ENCODE data around the gene FAM107B. TPM values are rescaled to one million over a fixed set of nuclear protein-coding genes. Genes with fewer than 3 reads are reported as not detected.

FAM107B gene
- total RNA-seq, 4 donors from 2014 or later: 12.3 to 41.3 (median 31.8) TPM

- 2 to 3% methylated on average over 24 to 31 of the region's 94 CpGs for WGBS, 2 donors
- H3K27ac ChIP-seq: no peak overlapping the region
- no peaks in the 10 kb centered on the region for H3K36me3 ChIP-seq
- TF ChIP-seq, protein P1, sequence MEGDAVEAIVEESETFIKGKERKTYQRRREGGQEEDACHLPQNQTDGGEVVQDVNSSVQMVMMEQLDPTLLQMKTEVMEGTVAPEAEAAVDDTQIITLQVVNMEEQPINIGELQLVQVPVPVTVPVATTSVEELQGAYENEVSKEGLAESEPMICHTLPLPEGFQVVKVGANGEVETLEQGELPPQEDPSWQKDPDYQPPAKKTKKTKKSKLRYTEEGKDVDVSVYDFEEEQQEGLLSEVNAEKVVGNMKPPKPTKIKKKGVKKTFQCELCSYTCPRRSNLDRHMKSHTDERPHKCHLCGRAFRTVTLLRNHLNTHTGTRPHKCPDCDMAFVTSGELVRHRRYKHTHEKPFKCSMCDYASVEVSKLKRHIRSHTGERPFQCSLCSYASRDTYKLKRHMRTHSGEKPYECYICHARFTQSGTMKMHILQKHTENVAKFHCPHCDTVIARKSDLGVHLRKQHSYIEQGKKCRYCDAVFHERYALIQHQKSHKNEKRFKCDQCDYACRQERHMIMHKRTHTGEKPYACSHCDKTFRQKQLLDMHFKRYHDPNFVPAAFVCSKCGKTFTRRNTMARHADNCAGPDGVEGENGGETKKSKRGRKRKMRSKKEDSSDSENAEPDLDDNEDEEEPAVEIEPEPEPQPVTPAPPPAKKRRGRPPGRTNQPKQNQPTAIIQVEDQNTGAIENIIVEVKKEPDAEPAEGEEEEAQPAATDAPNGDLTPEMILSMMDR (IDR thresholded peaks at IDR 0.05): no peak
- peak in 1 of 2 donors; percentile 87 for TF ChIP-seq POLR2A (IDR thresholded peaks at IDR 0.05)
- H3K4me1 ChIP-seq: peaks cover 0 to 6% of the 10 kb centered on the region in 2 donors
- peak; percentile 77 to 82 for DNase-seq
- H3K9me3 ChIP-seq: no peaks in the 10 kb centered on the region
- peak overlapping the region in 2 of 3 donors; percentile 43 to 75 for H3K4me3 ChIP-seq (replicated peaks in 1 of 3)
- intact Hi-C loops (cut with DNase I): no loop called here
- no peaks in the 10 kb centered on the region for H3K27me3 ChIP-seq
These were observed 170.2 kb downstream of the FAM107B start for GRCh38 chr10:14604181-14605142.

DNA sequence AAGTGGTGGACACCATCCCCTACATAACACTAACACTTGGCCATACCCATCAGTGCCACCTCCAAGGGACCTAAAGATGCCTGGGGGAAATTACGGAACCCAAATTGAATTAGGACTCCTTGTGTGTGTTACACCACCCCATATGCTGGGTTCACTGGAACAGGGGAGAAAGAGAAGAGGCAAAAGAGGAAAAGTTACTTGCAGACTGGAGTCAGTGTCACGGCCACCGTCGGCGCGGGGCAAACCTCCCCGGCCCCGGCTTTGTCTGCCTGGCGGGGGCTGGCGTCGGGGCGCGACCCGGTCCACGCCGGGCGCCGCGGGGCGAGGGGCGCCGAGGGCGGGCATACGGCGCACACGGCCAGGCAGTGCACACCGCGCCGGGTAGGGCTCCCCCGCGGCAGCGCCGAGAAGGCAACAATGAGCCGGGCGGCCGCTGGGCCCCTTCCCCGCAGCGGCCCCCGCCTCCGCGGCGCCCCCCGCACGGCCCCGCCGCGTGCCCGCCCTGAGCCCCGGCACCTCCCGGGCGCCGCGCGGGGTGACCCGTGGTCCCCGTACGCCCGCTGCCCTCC, 171.1 kb downstream of the FAM107B start:
- H3K9me3 ChIP-seq: no peaks in the 10 kb centered on the region
- intact Hi-C loops (cut with DNase I): no loop called here
- H3K36me3 ChIP-seq: no peaks in the 10 kb centered on the region
- H3K27ac ChIP-seq: peak overlapping the region in 1 of 3 donors; percentile 20
- peak overlapping the region in 2 of 3 donors; percentile 32 to 43 for H3K4me3 ChIP-seq (replicated peaks in 1 of 3)
- peaks cover 0 to 6% of the 10 kb centered on the region in 2 donors for H3K4me1 ChIP-seq
- WGBS, 2 donors: 1 to 2% methylated on average over 9 to 10 of the region's 58 CpGs
- TF ChIP-seq, protein P1 (IDR thresholded peaks at IDR 0.05): no peak
- no peak for TF ChIP-seq POLR2A (IDR thresholded peaks at IDR 0.05)
- DNase-seq: peak in 1 of 2 donors; percentile 18
- H3K27me3 ChIP-seq: no peaks in the 10 kb centered on the region

GRCh38 chr10:14602807-14603533, 171.7 kb downstream of the FAM107B start:
- Histone ChIP-seq H3K9me3 (no peaks in the 10 kb centered on the region), H3K27ac (no peak overlapping the region), H3K36me3 (no peaks in the 10 kb centered on the region), H3K4me3 (replicated peaks in 1 of 3) (peak overlapping the region in 2 of 3 donors; percentile 32 to 43), H3K4me1 (peaks cover 0 to 6% of the 10 kb centered on the region in 2 donors), H3K27me3 (no peaks in the 10 kb centered on the region)
- TF ChIP-seq POLR2A (IDR thresholded peaks at IDR 0.05): no peak
- TF ChIP-seq, protein P1 (IDR thresholded peaks at IDR 0.05): no peak
- WGBS, 2 donors: 39 to 45% methylated on average over 9 of the region's 9 CpGs
- intact Hi-C loops (cut with DNase I): no loop called here
- DNase-seq: no peak

DNA sequence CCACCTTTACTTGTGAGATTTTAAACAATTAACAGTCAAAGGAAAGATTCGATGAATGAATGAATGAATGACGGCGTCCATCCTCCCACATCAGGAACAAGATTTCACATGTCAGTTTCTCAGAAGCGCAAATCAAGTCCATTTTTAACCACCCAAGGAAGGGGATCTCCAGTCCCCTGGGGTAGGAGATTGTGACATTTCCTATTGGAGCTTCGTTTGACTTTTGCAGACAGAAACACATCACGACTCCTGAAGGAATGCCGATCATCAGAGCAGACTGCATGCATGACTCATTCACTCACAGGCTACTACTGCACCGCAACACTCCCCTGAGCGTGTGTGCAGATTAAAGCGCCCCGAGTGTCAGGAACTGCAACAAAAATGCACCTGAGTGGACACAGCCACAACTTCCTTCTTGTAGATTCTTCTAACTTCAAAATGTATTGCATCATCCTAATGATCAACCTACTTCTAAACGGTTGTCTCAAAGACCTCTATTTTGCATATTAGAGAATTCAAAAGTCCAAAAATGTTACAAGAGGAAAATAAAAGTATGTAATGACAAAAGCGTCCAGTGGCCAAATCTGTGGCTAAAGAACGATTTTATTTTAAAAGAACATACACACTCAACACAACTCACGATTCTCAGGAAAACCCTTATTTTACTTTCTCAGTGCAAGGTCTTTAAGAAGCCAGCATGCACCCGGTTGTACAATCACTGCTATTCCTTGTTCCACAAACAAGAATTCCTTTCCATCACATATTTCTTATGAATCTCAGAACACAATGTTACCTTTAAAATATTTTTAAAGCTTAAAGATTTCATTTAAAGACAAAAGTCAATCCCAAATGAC, 172.6 kb downstream of the FAM107B start:
- intact Hi-C loops (cut with DNase I): no loop called here
- no peak for TF ChIP-seq POLR2A (IDR thresholded peaks at IDR 0.05)
- TF ChIP-seq, protein P1 (IDR thresholded peaks at IDR 0.05): no peak
- H3K27ac ChIP-seq: no peak overlapping the region
- H3K4me3 ChIP-seq (replicated peaks in 1 of 3): no peak overlapping the region
- no peaks in the 10 kb centered on the region for H3K9me3 ChIP-seq
- H3K27me3 ChIP-seq: no peaks in the 10 kb centered on the region
- 74 to 81% methylated on average over 16 of the region's 16 CpGs for WGBS, 2 donors
- no peaks in the 10 kb centered on the region for H3K36me3 ChIP-seq
- no peak for DNase-seq
- peaks cover 0 to 6% of the 10 kb centered on the region in 2 donors for H3K4me1 ChIP-seq

All from thyroid gland (tissue), 4 donors.